Measurements from ENCODE around the gene RLN3. TPM values are rescaled to one million over a fixed set of nuclear protein-coding genes. Genes with fewer than 3 reads are reported as not detected.
A peak's percentile ranks its signal among the peaks of the same experiment; 100 is the strongest.
"Not testable (repeated sequence)": the region's sequence is repeated elsewhere in the genome, so short reads cannot be mapped to it uniquely, and the experiment has no call there.

RLN3 gene
- total and polyA plus RNA-seq, 9 donors: not detected

GRCh38 chr19:14006766-14007562, 21.0 kb upstream of the RLN3 start:
- DNase-seq: peak in 3 of 5 donors; percentile 91 to 93 (median 93)
- WGBS, 3 donors: 4 to 7% (median 6%) methylated on average over 34 to 56 of the region's 56 CpGs
- intact Hi-C loops (cut with DNase I): loop anchor here in 1 of 4 donors (5.0 kb wide), 1 partner anchor 55 kb away; the partner anchor contains the start of gene DCAF15

GRCh38 chr19:14012378-14012915, 15.5 kb upstream of the RLN3 start:
- H3K9me3 ChIP-seq: no peaks in the 10 kb centered on the region
- 75 to 81% (median 80%) methylated on average over 2 of the region's 2 CpGs for WGBS, 3 donors
- H3K27me3 ChIP-seq: no peaks in the 10 kb centered on the region
- no peak overlapping the region for H3K4me3 ChIP-seq
- no peaks in the 10 kb centered on the region for H3K36me3 ChIP-seq
- DNase-seq: no peak
- intact Hi-C loops (cut with DNase I): loop anchor here in 1 of 4 donors (2.0 kb wide), 1 partner anchor 414 kb away; no protein-coding TSS in a partner anchor
- H3K4me1 ChIP-seq (ENCODE audit: insufficient read depth): no peaks in the 10 kb centered on the region
- no peak for TF ChIP-seq POLR2A (IDR thresholded peaks at IDR 0.05)
- no peak for TF ChIP-seq CTCF (IDR thresholded peaks at IDR 0.05)
- no peak for TF ChIP-seq EP300 (IDR thresholded peaks at IDR 0.05)
- no peak overlapping the region for H3K27ac ChIP-seq

More at GRCh38 chr19:14006766-14007562, 21.0 kb upstream of the RLN3 start:
- no peaks in the 10 kb centered on the region for H3K27me3 ChIP-seq
- H3K9me3 ChIP-seq: no peaks in the 10 kb centered on the region
- TF ChIP-seq POLR2A (IDR thresholded peaks at IDR 0.05): peak; percentile 54
- peak in 1 of 3 donors; percentile 25 for TF ChIP-seq CTCF (IDR thresholded peaks at IDR 0.05)
- peak; percentile 90 for TF ChIP-seq EP300 (IDR thresholded peaks at IDR 0.05)
- H3K4me1 ChIP-seq (ENCODE audit: insufficient read depth): no peaks in the 10 kb centered on the region
- peak overlapping the region; percentile 92 to 97 for H3K27ac ChIP-seq
- H3K36me3 ChIP-seq: no peaks in the 10 kb centered on the region
- peak overlapping the region; percentile 85 for H3K4me3 ChIP-seq

- WGBS, 3 donors: 72 to 75% (median 74%) methylated on average over 8 of the region's 8 CpGs
- TF ChIP-seq POLR2A (IDR thresholded peaks at IDR 0.05): no peak
- TF ChIP-seq CTCF (IDR thresholded peaks at IDR 0.05): no peak
- TF ChIP-seq EP300 (IDR thresholded peaks at IDR 0.05): no peak
- H3K4me1 ChIP-seq (ENCODE audit: insufficient read depth): no peaks in the 10 kb centered on the region
Measured at GRCh38 chr19:14015524-14016035, 12.4 kb upstream of the RLN3 start.

GRCh38 chr19:14019100-14019499, 8.8 kb upstream of the RLN3 start:
- no peaks in the 10 kb centered on the region for H3K4me1 ChIP-seq (ENCODE audit: insufficient read depth)
- TF ChIP-seq POLR2A (IDR thresholded peaks at IDR 0.05): no peak
- no peak for TF ChIP-seq EP300 (IDR thresholded peaks at IDR 0.05)
- TF ChIP-seq CTCF (IDR thresholded peaks at IDR 0.05): no peak
- no peak for DNase-seq
- no peak overlapping the region for H3K27ac ChIP-seq
- no peaks in the 10 kb centered on the region for H3K36me3 ChIP-seq
- 48 to 61% (median 53%) methylated on average over 6 of the region's 6 CpGs for WGBS, 3 donors
- H3K27me3 ChIP-seq: no peaks in the 10 kb centered on the region
- intact Hi-C loops (cut with DNase I): loop anchor here in 1 of 4 donors (2.0 kb wide), 1 partner anchor 22 kb away; no protein-coding TSS in a partner anchor
- no peak overlapping the region for H3K4me3 ChIP-seq
- H3K9me3 ChIP-seq: no peaks in the 10 kb centered on the region

More at GRCh38 chr19:14015524-14016035, 12.4 kb upstream of the RLN3 start:
- Histone ChIP-seq H3K9me3 (no peaks in the 10 kb centered on the region), H3K4me3 (no peak overlapping the region), H3K27me3 (no peaks in the 10 kb centered on the region), H3K27ac (no peak overlapping the region), H3K36me3 (no peaks in the 10 kb centered on the region)
- no peak for DNase-seq
- intact Hi-C loops (cut with DNase I): no loop called here

- WGBS, 3 donors: 83 to 89% (median 87%) methylated on average over 3 of the region's 3 CpGs
- intact Hi-C loops (cut with DNase I): loop anchor here in 1 of 4 donors (2.0 kb wide), 1 partner anchor 23 kb away; no protein-coding TSS in a partner anchor
Measured at GRCh38 chr19:14019739-14020138, 8.2 kb upstream of the RLN3 start.

More at GRCh38 chr19:14019739-14020138, 8.2 kb upstream of the RLN3 start:
- H3K36me3 ChIP-seq; H3K27ac ChIP-seq; DNase-seq; H3K27me3 ChIP-seq; H3K4me3 ChIP-seq; H3K9me3 ChIP-seq; H3K4me1 ChIP-seq (ENCODE audit: insufficient read depth): not testable (repeated sequence)
